ENCODE data around the gene BANF2. TPM values are rescaled to one million over a fixed set of nuclear protein-coding genes. Genes with fewer than 3 reads are reported as not detected.
A peak's percentile ranks its signal among the peaks of the same experiment; 100 is the strongest.

Gene BANF2
- total RNA-seq, 2 donors from 2014 or later, result not detected

GRCh38 chr20:17671565-17671964 is 28.2 kb upstream of the BANF2 start:
- DNase-seq (ENCODE audit: low spot score), result no peak
- H3K27ac ChIP-seq, result no peak overlapping the region

GRCh38 chr20:17673084-17673483 is 26.7 kb upstream of the BANF2 start:
- H3K36me3 ChIP-seq, result peaks cover 16% of the 10 kb centered on the region
- TF ChIP-seq CTCF (IDR thresholded peaks at IDR 0.05), result no peak

More at GRCh38 chr20:17671565-17671964, 28.2 kb upstream of the BANF2 start:
- no peak for TF ChIP-seq CTCF (IDR thresholded peaks at IDR 0.05)
- Histone ChIP-seq H3K27me3 (no peaks in the 10 kb centered on the region), H3K4me3 (no peak overlapping the region), H3K4me1 (peaks cover 0 to 42% of the 10 kb centered on the region in 2 donors), H3K9me3 (no peaks in the 10 kb centered on the region), H3K36me3 (peaks cover 2% of the 10 kb centered on the region)

GRCh38 chr20:17674722-17675518 is 24.8 kb upstream of the BANF2 start:
- Histone ChIP-seq H3K9me3 (no peaks in the 10 kb centered on the region), H3K36me3 (peaks cover 18% of the 10 kb centered on the region), H3K27me3 (no peaks in the 10 kb centered on the region), H3K27ac (peak overlapping the region; percentile 3 to 25), H3K4me1 (peaks cover 0 to 50% of the 10 kb centered on the region in 2 donors), H3K4me3 (no peak overlapping the region)
- no peak for DNase-seq (ENCODE audit: low spot score)
- no peak for TF ChIP-seq CTCF (IDR thresholded peaks at IDR 0.05)

More at GRCh38 chr20:17673084-17673483, 26.7 kb upstream of the BANF2 start:
- H3K4me1 ChIP-seq, result peaks cover 0 to 44% of the 10 kb centered on the region in 2 donors
- DNase-seq (ENCODE audit: low spot score), result no peak
- H3K4me3 ChIP-seq, result no peak overlapping the region
- H3K27ac ChIP-seq, result no peak overlapping the region
- H3K27me3 ChIP-seq, result no peaks in the 10 kb centered on the region
- H3K9me3 ChIP-seq, result no peaks in the 10 kb centered on the region

GRCh38 chr20:17675519-17676377 is 24.0 kb upstream of the BANF2 start:
- DNase-seq (ENCODE audit: low spot score), result no peak
- TF ChIP-seq CTCF (IDR thresholded peaks at IDR 0.05), result no peak
- H3K4me3 ChIP-seq, result no peak overlapping the region
- H3K27me3 ChIP-seq, result no peaks in the 10 kb centered on the region
- peaks cover 0 to 59% of the 10 kb centered on the region in 2 donors for H3K4me1 ChIP-seq
- H3K36me3 ChIP-seq, result peaks cover 20% of the 10 kb centered on the region
- H3K9me3 ChIP-seq, result no peaks in the 10 kb centered on the region
- H3K27ac ChIP-seq, result peak overlapping the region; percentile 22 to 25

GRCh38 chr20:17676378-17676759 is 23.4 kb upstream of the BANF2 start:
- Histone ChIP-seq H3K4me3 (no peak overlapping the region), H3K36me3 (peaks cover 20% of the 10 kb centered on the region), H3K9me3 (no peaks in the 10 kb centered on the region), H3K4me1 (peaks cover 0 to 60% of the 10 kb centered on the region in 2 donors), H3K27me3 (no peaks in the 10 kb centered on the region), H3K27ac (peak overlapping the region; percentile 15 to 22)
- TF ChIP-seq CTCF (IDR thresholded peaks at IDR 0.05), result no peak
- no peak for DNase-seq (ENCODE audit: low spot score)

All from right atrium auricular region (tissue), 2 donors.